Gastrocnemius medialis (tissue), 4 donors: ENCODE results near the gene MAP7.

Experiments used
- POLR2A ChIP-seq, 2 donors: fragments of 450-650 bp; IDR thresholded peaks; one replicate each; pipeline ENCODE4 v1.6.1; 2017; ENCODE audit warnings: antibody characterized with exemption in 2 of 2, mild to moderate bottlenecking in 2 of 2, moderate library complexity in 2 of 2
- TF ChIP-seq, protein P1 (sequence below), 5 experiments: fragments of 450-650 bp in 3 of 5; fragments of 200-600 bp in 2 of 5; sonication (generic) in 2 of 5; IDR thresholded peaks in 4 of 5; conservative IDR thresholded peaks in 1 of 5; 1 replicate in 4 of 5; 2 replicates in 1 of 5; pipeline ENCODE4 v1.5.1; 2016 to 2019; ENCODE audit warnings: antibody characterized with exemption in 5 of 5, mild to moderate bottlenecking in 3 of 5, moderate library complexity in 3 of 5

DNA sequence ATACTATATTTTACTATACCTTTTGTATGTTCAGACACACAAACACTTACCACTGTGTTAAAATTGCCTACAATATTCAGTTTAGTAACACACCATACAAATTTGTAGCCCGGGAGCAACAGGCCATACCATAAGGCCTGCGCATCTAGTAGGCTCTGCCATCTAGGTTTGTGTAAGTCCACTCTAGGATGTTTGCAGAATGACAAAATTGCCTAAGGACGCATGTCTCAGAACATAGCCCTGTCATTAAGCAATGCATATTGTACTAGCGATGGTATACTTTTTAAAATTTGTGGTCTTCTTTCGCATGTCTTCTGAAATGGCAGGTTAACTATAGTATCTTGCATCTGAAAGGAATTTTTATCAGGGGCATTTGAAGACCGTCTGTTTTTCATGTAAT, 26.6 kb upstream of the MAP7 start:
- TF ChIP-seq, protein P1, sequence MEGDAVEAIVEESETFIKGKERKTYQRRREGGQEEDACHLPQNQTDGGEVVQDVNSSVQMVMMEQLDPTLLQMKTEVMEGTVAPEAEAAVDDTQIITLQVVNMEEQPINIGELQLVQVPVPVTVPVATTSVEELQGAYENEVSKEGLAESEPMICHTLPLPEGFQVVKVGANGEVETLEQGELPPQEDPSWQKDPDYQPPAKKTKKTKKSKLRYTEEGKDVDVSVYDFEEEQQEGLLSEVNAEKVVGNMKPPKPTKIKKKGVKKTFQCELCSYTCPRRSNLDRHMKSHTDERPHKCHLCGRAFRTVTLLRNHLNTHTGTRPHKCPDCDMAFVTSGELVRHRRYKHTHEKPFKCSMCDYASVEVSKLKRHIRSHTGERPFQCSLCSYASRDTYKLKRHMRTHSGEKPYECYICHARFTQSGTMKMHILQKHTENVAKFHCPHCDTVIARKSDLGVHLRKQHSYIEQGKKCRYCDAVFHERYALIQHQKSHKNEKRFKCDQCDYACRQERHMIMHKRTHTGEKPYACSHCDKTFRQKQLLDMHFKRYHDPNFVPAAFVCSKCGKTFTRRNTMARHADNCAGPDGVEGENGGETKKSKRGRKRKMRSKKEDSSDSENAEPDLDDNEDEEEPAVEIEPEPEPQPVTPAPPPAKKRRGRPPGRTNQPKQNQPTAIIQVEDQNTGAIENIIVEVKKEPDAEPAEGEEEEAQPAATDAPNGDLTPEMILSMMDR (IDR thresholded peaks at IDR 0.05 in 4 of 5, conservative IDR thresholded peaks at IDR 0.05 in 1 of 5), result no peak
- no peak for TF ChIP-seq POLR2A (IDR thresholded peaks at IDR 0.05)
